ENCODE measurements around the gene HSD17B12.

The HSD17B12 gene

GRCh38 chr11:43835104-43835503, 154.6 kb downstream of the HSD17B12 start:
- H3K4me3 ChIP-seq (replicated peaks in 1 of 2; ENCODE audit: low read depth in 2 of 2, low read length in 2 of 2) = no peak overlapping the region
- no peak for DNase-seq (ENCODE audit: low read depth in 2 of 2)
- no peak for TF ChIP-seq CTCF (IDR thresholded peaks at IDR 0.05; ENCODE audit: low read depth, low read length)

DNA sequence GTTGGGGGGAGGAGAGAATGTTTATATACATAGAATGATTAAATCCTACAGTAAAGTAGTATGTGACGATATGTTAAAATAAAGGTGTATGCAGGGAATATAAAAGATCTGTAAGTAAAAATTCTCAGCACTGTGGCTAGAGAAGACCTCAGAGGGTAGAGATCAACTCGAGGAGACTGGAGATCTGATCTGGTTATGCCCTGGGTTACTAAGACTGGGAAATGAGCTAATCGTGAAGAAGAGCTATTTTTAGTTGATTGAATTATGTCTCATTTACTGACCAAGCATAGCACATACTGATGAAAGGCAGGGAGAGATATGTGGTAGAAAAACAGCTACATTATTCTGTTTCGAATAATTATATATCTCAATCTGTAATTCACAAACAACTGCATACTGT, 157.3 kb downstream of the HSD17B12 start:
- no peak overlapping the region for H3K4me3 ChIP-seq (replicated peaks in 1 of 2; ENCODE audit: low read depth in 2 of 2, low read length in 2 of 2)
- TF ChIP-seq CTCF (IDR thresholded peaks at IDR 0.05; ENCODE audit: low read depth, low read length) = no peak
- DNase-seq (ENCODE audit: low read depth in 2 of 2) = no peak

GRCh38 chr11:43842021-43842420, 161.5 kb downstream of the HSD17B12 start:
- no peak overlapping the region for H3K4me3 ChIP-seq (replicated peaks in 1 of 2; ENCODE audit: low read depth in 2 of 2, low read length in 2 of 2)
- no peak for DNase-seq (ENCODE audit: low read depth in 2 of 2)
- TF ChIP-seq CTCF (IDR thresholded peaks at IDR 0.05; ENCODE audit: low read depth, low read length) = no peak

GRCh38 chr11:43845816-43846215, 165.3 kb downstream of the HSD17B12 start:
- no peak for TF ChIP-seq CTCF (IDR thresholded peaks at IDR 0.05; ENCODE audit: low read depth, low read length)

DNA sequence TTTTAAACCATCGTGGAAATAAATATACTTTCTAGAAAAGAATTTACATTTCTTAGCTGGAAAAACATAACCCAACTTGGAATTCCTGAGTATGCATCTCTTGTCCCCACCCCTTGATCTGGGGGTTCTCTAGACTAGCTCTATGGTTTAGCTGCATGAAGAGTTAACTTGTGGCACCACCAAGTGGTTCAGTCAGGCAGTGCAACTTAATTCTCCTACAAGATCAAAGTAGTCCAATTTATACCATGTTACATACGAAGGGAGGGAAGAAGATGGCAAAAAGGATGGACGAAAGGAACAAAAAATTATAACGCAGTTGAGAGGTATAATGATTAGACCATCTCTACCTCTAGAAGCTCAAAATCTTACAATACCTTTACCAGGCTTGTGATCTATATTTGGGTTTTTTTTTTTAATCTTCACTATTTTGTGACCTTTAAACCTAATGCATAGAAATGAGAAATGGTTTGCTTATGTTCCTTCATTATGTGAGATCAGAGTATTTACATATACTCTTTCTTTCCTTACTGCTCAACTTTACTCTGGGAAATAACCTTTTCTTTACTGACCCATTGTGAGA, 171.6 kb downstream of the HSD17B12 start:
- DNase-seq (ENCODE audit: low read depth in 2 of 2) = peak; percentile 87 to 88
- TF ChIP-seq CTCF (IDR thresholded peaks at IDR 0.05; ENCODE audit: low read depth, low read length) = peak; percentile 83
- H3K4me3 ChIP-seq (replicated peaks in 1 of 2; ENCODE audit: low read depth in 2 of 2, low read length in 2 of 2) = no peak overlapping the region

More at GRCh38 chr11:43845816-43846215, 165.3 kb downstream of the HSD17B12 start:
- no peak overlapping the region for H3K4me3 ChIP-seq (replicated peaks in 1 of 2; ENCODE audit: low read depth in 2 of 2, low read length in 2 of 2)
- DNase-seq (ENCODE audit: low read depth in 2 of 2) = no peak

GRCh38 chr11:43853781-43854180, 173.2 kb downstream of the HSD17B12 start:
- no peak overlapping the region for H3K4me3 ChIP-seq (replicated peaks in 1 of 2; ENCODE audit: low read depth in 2 of 2, low read length in 2 of 2)
- no peak for TF ChIP-seq CTCF (IDR thresholded peaks at IDR 0.05; ENCODE audit: low read depth, low read length)
- peak; percentile 41 to 59 for DNase-seq (ENCODE audit: low read depth in 2 of 2)

DNA sequence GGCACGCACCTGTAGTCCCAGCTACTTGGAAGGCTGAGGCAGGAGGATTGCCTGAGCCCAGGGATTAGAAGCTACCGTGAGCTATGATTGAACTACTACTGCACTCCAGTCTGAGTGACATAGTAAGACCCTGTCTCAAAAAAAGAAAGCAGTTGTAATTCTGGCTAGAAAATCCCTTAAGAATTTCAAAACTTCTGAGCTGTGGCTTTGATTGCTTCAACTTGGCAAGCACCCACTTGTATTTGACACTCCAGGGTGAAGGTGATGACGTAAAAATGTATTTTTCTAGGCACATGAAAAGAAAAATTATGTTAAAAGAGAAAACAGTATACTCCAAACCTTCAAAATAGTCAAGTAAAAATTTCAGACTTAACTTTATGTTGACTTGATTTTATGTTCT, 176.5 kb downstream of the HSD17B12 start:
- TF ChIP-seq CTCF (IDR thresholded peaks at IDR 0.05; ENCODE audit: low read depth, low read length) = no peak
- H3K4me3 ChIP-seq (replicated peaks in 1 of 2; ENCODE audit: low read depth in 2 of 2, low read length in 2 of 2) = no peak overlapping the region
- DNase-seq (ENCODE audit: low read depth in 2 of 2) = no peak
